ENCODE results near the gene ZNF474. TPM values are rescaled to one million over a fixed set of nuclear protein-coding genes. Genes with fewer than 3 reads are reported as not detected.

The ZNF474 gene
- total and polyA plus RNA-seq, 2 of the 8 experiments (the other 6 are each of a cell fraction or from before 2014, with no cell fraction given), result not detected

GRCh38 chr5:122121479-122122465 is 7.6 kb upstream of the ZNF474 start:
- ChIA-PET CTCF (ENCODE audit: partially characterized antibody) (interaction anchor here (0.7 to 1.5 kb wide), 6 partner anchors 8 to 38 kb away, joined by 3 to 7 read pairs (median 4); a partner anchor contains a TSS), POLR2A (ENCODE audit: partially characterized antibody) (no interaction called here)
- Histone ChIP-seq H3K56ac (replicated peaks; ENCODE audit: insufficient read length, low read depth, low read length) (no peak overlapping the region), H3K27ac (ENCODE audit: low read depth, low read length) (no peak overlapping the region), H2AFZ (ENCODE audit: low read length) (no peak overlapping the region), H4K8ac (ENCODE audit: extremely low read depth, insufficient read depth, low read length) (no peak overlapping the region), H4K91ac (replicated peaks; ENCODE audit: insufficient read length, low read length) (peak overlapping the region; percentile 14), H2BK5ac (ENCODE audit: low read depth, low read length) (no peak overlapping the region), H2BK15ac (ENCODE audit: low read length) (no peak overlapping the region), H3K79me2 (ENCODE audit: control insufficient read depth in 1 of 2, insufficient read depth in 2 of 2, low read length in 2 of 2) (no peaks in the 10 kb centered on the region), H3K27me3 (replicated peaks in 1 of 4; ENCODE audit: control insufficient read depth in 3 of 4, extremely low read depth in 1 of 4, insufficient read depth in 3 of 4, low read length in 3 of 4) (no peaks in the 10 kb centered on the region), H3K4me3 (ENCODE audit: extremely low read depth in 1 of 4, insufficient read depth in 2 of 4, low read depth in 3 of 4, low read length in 4 of 4) (no peak overlapping the region), H3K36me3 (ENCODE audit: control insufficient read depth in 2 of 4, insufficient read depth in 4 of 4, low read length in 3 of 4) (no peaks in the 10 kb centered on the region), H4K20me1 (replicated peaks in 1 of 2; ENCODE audit: control insufficient read depth in 1 of 2, insufficient read depth in 2 of 2, low read length in 2 of 2) (no peaks in the 10 kb centered on the region), H4K5ac (ENCODE audit: insufficient read length, low read depth, low read length) (no peak overlapping the region), H3K4me1 (replicated peaks in 1 of 4; ENCODE audit: control insufficient read depth in 3 of 4, insufficient read depth in 4 of 4, low read length in 3 of 4) (peaks cover 2 to 14% (median 8%) of the 10 kb centered on the region in 4 experiments; a peak in 6 of 7 replicates), H3K23me2 (ENCODE audit: low read depth, low read length) (no peaks in the 10 kb centered on the region), H2AK5ac (ENCODE audit: low read depth, low read length) (no peak overlapping the region), H2BK120ac (replicated peaks; ENCODE audit: low read depth, low read length) (no peak overlapping the region), H3K14ac (ENCODE audit: insufficient read length) (no peak overlapping the region), H3K4ac (replicated peaks; ENCODE audit: insufficient read length, low read depth, low read length) (no peak overlapping the region), H3K9me3 (ENCODE audit: insufficient read depth in 2 of 2, low read depth in 1 of 2, low read length in 1 of 2) (no peaks in the 10 kb centered on the region), H2BK12ac (ENCODE audit: low read depth, low read length) (0 out of 2 replicates have a peak overlapping the region, but pooled peaks have one; percentile 3), H3K18ac (ENCODE audit: extremely low read depth, low read length) (no peak overlapping the region), H3K23ac (ENCODE audit: insufficient read length) (no peak overlapping the region), H3K4me2 (ENCODE audit: insufficient read depth in 1 of 2, low read depth in 2 of 2, low read length in 2 of 2) (no peak overlapping the region), H3K79me1 (ENCODE audit: low read depth, low read length) (no peaks in the 10 kb centered on the region), H3K9ac (replicated peaks in 1 of 4; ENCODE audit: extremely low read depth in 1 of 4, low read depth in 3 of 4, low read length in 3 of 4) (no peak overlapping the region), H2BK20ac (ENCODE audit: low read length) (no peak overlapping the region)
- FAIRE-seq (no peak), DNase-seq (ENCODE audit: low read depth in 1 of 2, low spot score in 2 of 2) (no peak)
- WGBS, 2 experiments (ENCODE audit: extremely low coverage in 1 of 2, insufficient coverage in 1 of 2, insufficient read length in 1 of 2, insufficient replicate concordance in 2 of 2, low coverage in 1 of 2, low lambda C conversion rate in 2 of 2, missing lambda C conversion rate in 1 of 2), result 83% methylated on average over 11 of the region's 11 CpGs; no CpG with 5 or more reads in 1 of the 2 experiments
- TF ChIP-seq E2F6 (IDR thresholded peaks at IDR 0.05) (no peak), SRF (IDR thresholded peaks at IDR 0.05; ENCODE audit: low read depth, low read length) (no peak), SIN3A (conservative IDR thresholded peaks at IDR 0.05 in 1 of 2, IDR thresholded peaks at IDR 0.05 in 1 of 2; ENCODE audit: low read depth in 1 of 2, low read length in 2 of 2) (no peak), HDAC2 (IDR thresholded peaks at IDR 0.05; ENCODE audit: borderline replicate concordance in 1 of 2, low read depth in 2 of 2, low read length in 2 of 2) (no peak), HDAC6 (IDR thresholded peaks at IDR 0.05; ENCODE audit: low read depth, low read length) (no peak), NRF1 (IDR thresholded peaks at IDR 0.05; ENCODE audit: low read depth, low read length) (no peak), JUND (IDR thresholded peaks at IDR 0.05; ENCODE audit: low read length) (no peak), CEBPB (IDR thresholded peaks at IDR 0.05; ENCODE audit: low read depth, low read length) (peak; percentile 27; the same call in 1 of the 2 replicates)

Data from H1 (cell line).